HEK293T (cell line): ENCODE results near the gene LYRM4.

Experiments used
- CTCF ChIA-PET: fragments of 350-600 bp; formaldehyde crosslinking; extraction: SDS; loops from one replicate; lab custom pipeline; 2021; ENCODE audit warnings: antibody characterized with exemption, inconsistent platforms; lab: Yijun Ruan, JAX
- POLR2A ChIA-PET: fragments of 350-600 bp; formaldehyde crosslinking; extraction: SDS; loops from one replicate; lab custom pipeline; 2020; ENCODE audit warnings: antibody characterized with exemption, inconsistent platforms; lab: Yijun Ruan, JAX
- DNase-seq: peaks from one replicate; pipeline ENCODE4 v3.0.0; 2012; ENCODE audit warnings: mixed read lengths; ENCODE audit errors: extremely low spot score
- ARNT ChIP-seq: fragments of 450-650 bp; IDR thresholded peaks from 2 replicates; pipeline ENCODE4 v1.6.1; 2017; ENCODE audit warnings: mild to moderate bottlenecking
- BHLHE40 ChIP-seq: fragments of 450-650 bp; IDR thresholded peaks from 2 replicates; pipeline ENCODE4 v1.6.1; 2016; ENCODE audit warnings: mild to moderate bottlenecking, moderate library complexity, borderline replicate concordance
- CTBP1 ChIP-seq: fragments of 450-650 bp; IDR thresholded peaks from 2 replicates; pipeline ENCODE4 v1.6.1; 2016; ENCODE audit warnings: borderline replicate concordance
- ELF4 ChIP-seq: fragments of 450-650 bp; IDR thresholded peaks from 2 replicates; pipeline ENCODE4 v1.6.1; 2017; ENCODE audit warnings: antibody characterized with exemption
- FOXA1 ChIP-seq: fragments of 450-650 bp; IDR thresholded peaks from 2 replicates; pipeline ENCODE4 v1.6.1; 2016; ENCODE audit warnings: mild to moderate bottlenecking
- FOXK2 ChIP-seq: fragments of 450-650 bp; IDR thresholded peaks from 2 replicates; pipeline ENCODE4 v1.6.1; 2016; ENCODE audit warnings: mild to moderate bottlenecking
- FOXM1 ChIP-seq: fragments of 450-650 bp; IDR thresholded peaks from 2 replicates; pipeline ENCODE4 v1.6.1; 2017; ENCODE audit warnings: mild to moderate bottlenecking, borderline replicate concordance
- HDGF ChIP-seq: fragments of 450-650 bp; IDR thresholded peaks from 2 replicates; pipeline ENCODE4 v1.6.1; 2017; ENCODE audit warnings: antibody characterized with exemption, borderline replicate concordance
- L3MBTL2 ChIP-seq: fragments of 450-650 bp; conservative IDR thresholded peaks from 2 replicates; pipeline ENCODE4 v1.6.1; 2016; ENCODE audit warnings: mild to moderate bottlenecking
- LEF1 ChIP-seq: fragments of 450-650 bp; IDR thresholded peaks from 2 replicates; pipeline ENCODE4 v1.6.1; 2017; ENCODE audit warnings: mild to moderate bottlenecking, borderline replicate concordance
- NFRKB ChIP-seq: fragments of 450-650 bp; IDR thresholded peaks from 2 replicates; pipeline ENCODE4 v1.6.1; 2016; ENCODE audit warnings: mild to moderate bottlenecking, moderate library complexity
- SP1 ChIP-seq: fragments of 450-650 bp; IDR thresholded peaks from 2 replicates; pipeline ENCODE4 v1.6.1; 2017
- SUZ12 ChIP-seq: fragments of 450-650 bp; IDR thresholded peaks from 2 replicates; pipeline ENCODE4 v1.6.1; 2016; ENCODE audit warnings: mild to moderate bottlenecking
- TARDBP ChIP-seq: fragments of 450-650 bp; IDR thresholded peaks from 2 replicates; pipeline ENCODE4 v1.6.1; 2016
- ZNF384 ChIP-seq: fragments of 450-650 bp; IDR thresholded peaks from 2 replicates; pipeline ENCODE4 v1.6.1; 2016
- TF ChIP-seq, protein P1 (sequence below): fragments of 450-650 bp; IDR thresholded peaks from 2 replicates; pipeline ENCODE4 v1.6.1; 2016

LYRM4 gene

DNA sequence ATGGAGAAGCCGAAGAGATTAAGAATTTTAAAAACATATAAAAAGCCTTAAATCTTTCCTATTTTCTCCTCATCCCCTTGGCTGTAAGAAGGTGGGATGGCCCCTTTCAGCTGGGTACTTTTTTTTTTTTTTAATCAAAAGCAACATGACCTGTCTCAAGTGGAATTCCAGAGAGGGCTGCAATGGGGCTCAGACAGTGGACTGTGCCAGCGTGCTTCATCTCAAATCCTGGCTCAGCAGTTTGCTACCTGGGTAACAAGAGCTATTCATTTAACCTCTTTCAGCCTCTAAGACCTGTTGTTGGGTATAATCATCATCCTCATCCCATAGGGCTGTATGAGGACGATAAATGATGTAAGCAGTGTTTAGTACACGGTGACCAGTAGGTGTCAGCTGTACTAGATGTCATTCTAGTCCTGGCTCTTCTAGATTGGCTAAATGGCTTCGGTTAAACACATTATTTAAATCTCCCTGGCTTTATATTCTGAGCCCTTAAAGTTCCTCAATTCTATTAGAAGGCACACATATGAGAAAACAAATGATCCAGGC is 182.6 kb downstream of the LYRM4 start:
- DNase-seq, result peak; percentile 35
- TF ChIP-seq BHLHE40 (no peak), SUZ12 (no peak)
- ChIA-PET POLR2A (no interaction called here), CTCF (interaction anchor here (0.7 to 1.5 kb wide), 3 partner anchors 12 to 65 kb away, joined by 3 to 5 read pairs (median 3); no protein-coding TSS in a partner anchor)

DNA sequence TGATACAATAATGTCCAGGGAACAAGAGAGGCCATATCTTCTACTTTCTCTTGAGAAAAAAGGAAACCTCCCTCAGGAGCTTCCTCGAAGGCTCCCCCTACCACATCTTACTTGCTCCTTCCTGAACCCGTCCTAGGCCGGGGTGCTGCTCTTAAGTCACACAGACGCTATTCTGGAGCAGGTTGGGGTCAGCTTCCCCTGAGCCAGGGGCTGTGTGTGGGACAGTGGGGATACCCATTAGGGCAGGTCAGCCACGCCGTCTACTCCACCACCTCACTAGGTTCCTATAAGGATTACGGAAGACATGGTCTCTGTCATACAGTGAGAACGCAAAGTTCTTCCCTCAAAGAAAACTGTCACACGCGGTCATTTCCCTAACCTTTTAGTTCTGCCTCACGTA is 183.8 kb downstream of the LYRM4 start:
- DNase-seq, result no peak
- TF ChIP-seq L3MBTL2 (no peak), TARDBP (no peak), FOXM1 (no peak), SUZ12 (no peak), NFRKB (no peak), ARNT (no peak), SP1 (no peak), FOXK2 (no peak), HDGF (no peak)
- ChIA-PET POLR2A (no interaction called here), CTCF (interaction anchor here (0.6 kb wide), 1 partner anchor 190 kb away, joined by 3 read pairs; no protein-coding TSS in a partner anchor)

DNA sequence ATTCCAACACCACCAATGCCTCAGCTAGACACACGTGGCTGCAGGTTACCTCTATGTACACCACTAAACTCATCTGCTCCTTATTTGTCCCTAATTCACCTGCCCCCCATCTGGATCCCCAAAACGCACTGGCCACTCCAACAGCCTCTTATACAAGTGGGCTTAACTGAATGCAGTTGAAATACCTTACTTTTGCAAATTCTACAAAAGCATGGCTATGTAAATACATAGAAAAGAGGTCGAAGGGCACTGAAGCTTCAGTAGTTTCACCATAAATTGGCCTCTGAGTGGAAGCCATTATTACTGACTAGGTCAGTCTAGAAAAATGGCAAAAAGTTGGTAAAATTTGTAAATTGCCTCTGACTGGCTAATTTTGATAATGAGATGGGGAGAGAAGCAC is 186.8 kb downstream of the LYRM4 start:
- no peak for DNase-seq
- ChIA-PET POLR2A (no interaction called here), CTCF (no interaction called here)
- no peak for TF ChIP-seq ARNT
- TF ChIP-seq FOXM1, result no peak
- no peak for TF ChIP-seq BHLHE40
- TF ChIP-seq ELF4, result no peak
- no peak for TF ChIP-seq FOXK2
- no peak for TF ChIP-seq CTBP1
- no peak for TF ChIP-seq HDGF
- no peak for TF ChIP-seq L3MBTL2
- TF ChIP-seq LEF1, result no peak
- TF ChIP-seq SP1, result no peak
- TF ChIP-seq ZNF384, result no peak
- no peak for TF ChIP-seq SUZ12
- no peak for TF ChIP-seq FOXA1

DNA sequence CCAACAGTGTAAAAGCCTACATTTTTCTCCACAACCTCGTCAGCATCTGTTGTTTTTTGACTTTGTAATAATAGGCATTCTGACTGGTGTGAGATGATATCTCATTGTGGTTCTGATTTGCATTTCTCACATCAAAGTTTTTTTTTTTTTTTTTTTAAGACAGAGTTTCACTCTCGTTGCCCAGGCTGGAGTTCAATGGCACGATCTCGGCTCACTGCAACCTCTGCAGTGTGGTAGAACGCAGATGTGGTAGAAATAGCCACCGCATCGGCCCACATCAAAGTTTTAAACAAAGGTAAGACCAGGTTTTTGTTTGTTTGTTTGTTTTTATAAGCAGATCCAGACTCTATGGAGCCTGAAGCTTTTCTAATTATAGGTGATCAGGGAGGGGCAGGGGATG is 188.3 kb downstream of the LYRM4 start:
- ChIA-PET POLR2A (no interaction called here), CTCF (no interaction called here)
- no peak for DNase-seq
- TF ChIP-seq FOXA1 (no peak), SUZ12 (no peak), ZNF384 (no peak), ARNT (no peak)

DNA sequence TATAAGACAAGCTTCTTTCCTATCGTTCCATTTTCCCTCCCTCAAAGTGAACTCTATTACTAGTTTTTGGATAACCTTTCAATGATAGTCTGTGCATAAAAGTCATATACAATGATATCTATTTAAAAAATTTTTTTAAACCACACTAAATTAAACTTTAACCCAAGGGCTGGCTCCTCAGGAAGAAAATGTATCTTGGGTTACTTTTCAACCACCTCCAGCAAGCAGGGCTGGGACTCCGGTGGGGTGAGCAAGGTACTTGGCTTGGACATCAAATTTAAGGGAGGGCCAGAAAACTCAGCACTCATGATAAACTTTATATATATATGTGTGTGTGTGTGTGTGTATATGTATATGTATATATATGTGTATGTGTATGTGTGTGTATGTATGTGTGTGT is 189.5 kb downstream of the LYRM4 start:
- TF ChIP-seq FOXM1, result no peak
- no peak for TF ChIP-seq NFRKB
- no peak for TF ChIP-seq L3MBTL2
- no peak for TF ChIP-seq FOXK2
- no peak for TF ChIP-seq CTBP1
- TF ChIP-seq, protein P1, sequence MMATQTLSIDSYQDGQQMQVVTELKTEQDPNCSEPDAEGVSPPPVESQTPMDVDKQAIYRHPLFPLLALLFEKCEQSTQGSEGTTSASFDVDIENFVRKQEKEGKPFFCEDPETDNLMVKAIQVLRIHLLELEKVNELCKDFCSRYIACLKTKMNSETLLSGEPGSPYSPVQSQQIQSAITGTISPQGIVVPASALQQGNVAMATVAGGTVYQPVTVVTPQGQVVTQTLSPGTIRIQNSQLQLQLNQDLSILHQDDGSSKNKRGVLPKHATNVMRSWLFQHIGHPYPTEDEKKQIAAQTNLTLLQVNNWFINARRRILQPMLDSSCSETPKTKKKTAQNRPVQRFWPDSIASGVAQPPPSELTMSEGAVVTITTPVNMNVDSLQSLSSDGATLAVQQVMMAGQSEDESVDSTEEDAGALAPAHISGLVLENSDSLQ, result no peak
- no peak for TF ChIP-seq FOXA1
- TF ChIP-seq HDGF, result no peak
- no peak for TF ChIP-seq SUZ12
- ChIA-PET CTCF (no interaction called here), POLR2A (no interaction called here)
- no peak for DNase-seq

DNA sequence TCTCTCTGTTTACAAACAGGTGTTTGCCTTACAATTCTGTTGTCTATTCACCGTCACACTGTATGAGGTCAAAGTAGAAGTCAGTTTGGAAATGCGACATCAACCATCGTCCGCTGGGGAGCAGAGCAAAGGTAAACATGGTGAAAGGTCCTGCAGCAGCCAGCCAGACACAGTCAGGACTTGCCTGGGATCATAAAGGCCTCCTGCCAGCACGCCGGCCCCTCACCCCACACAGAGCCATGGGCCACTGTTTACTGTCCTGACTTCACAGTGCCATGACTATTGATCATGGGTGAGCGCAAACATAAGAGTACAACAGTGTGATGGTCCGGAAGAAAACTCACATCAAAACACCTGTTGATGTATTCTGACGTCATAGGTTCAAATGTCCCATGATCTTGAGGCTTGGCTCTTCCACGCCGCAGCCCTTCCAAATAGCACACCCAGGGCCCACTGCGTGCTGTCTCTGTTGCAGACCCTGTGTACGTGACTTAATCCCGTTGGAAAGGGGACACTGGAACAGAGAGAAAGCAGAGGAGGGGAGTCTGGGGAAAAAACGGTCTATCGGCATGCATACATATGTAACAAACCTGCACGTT is 192.5 kb downstream of the LYRM4 start:
- TF ChIP-seq SUZ12, result no peak
- no peak for TF ChIP-seq L3MBTL2
- TF ChIP-seq CTBP1, result no peak
- TF ChIP-seq ZNF384, result no peak
- no peak for TF ChIP-seq ELF4
- TF ChIP-seq ARNT, result no peak
- no peak for TF ChIP-seq LEF1
- TF ChIP-seq FOXM1, result no peak
- no peak for TF ChIP-seq NFRKB
- TF ChIP-seq FOXA1, result no peak
- TF ChIP-seq, protein P1, result no peak
- TF ChIP-seq TARDBP, result no peak
- ChIA-PET CTCF (no interaction called here), POLR2A (no interaction called here)
- DNase-seq, result no peak

DNA sequence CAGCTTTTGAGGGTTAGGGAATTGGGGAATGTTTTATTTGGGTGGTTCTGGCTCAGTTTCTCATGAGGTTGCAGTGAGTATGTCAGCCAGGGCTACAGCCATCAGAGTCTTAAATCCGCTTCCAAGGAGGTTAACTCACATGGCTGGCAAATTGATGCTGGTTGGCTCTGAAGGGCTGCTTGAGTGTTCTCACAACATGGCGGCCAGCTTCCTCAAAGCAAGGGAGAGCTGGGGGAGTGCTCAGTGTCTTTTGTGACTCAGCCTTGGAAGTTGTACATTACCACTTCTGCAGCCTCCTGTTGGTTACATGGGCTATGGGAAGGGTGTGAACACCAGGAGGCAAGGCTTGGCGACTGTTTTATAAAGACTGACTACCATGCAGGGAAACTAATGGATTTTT is 193.4 kb downstream of the LYRM4 start:
- TF ChIP-seq FOXA1 (no peak), BHLHE40 (no peak), TARDBP (no peak), SUZ12 (no peak), NFRKB (no peak), FOXK2 (no peak), CTBP1 (no peak), ZNF384 (no peak), ARNT (no peak), FOXM1 (no peak), LEF1 (no peak), L3MBTL2 (no peak), SP1 (no peak), HDGF (no peak), ELF4 (no peak)
- TF ChIP-seq, protein P1, result no peak
- ChIA-PET POLR2A (no interaction called here), CTCF (no interaction called here)
- DNase-seq, result no peak
